Tibial nerve (tissue), 4 donors: ENCODE data around the gene CYP1B1.
"Not testable (repeated sequence)": the region's sequence is repeated elsewhere in the genome, so short reads cannot be mapped to it uniquely, and the experiment has no call there.

Experiments
- EP300 ChIP-seq, 2 donors: sonication (generic); formaldehyde crosslinking; IDR thresholded peaks; one replicate each; pipeline ENCODE4 v1.6.1; 2017; ENCODE audit warnings: antibody characterized with exemption in 2 of 2, mild to moderate bottlenecking in 1 of 2
- POLR2A ChIP-seq, 2 donors: fragments of 450-650 bp; IDR thresholded peaks; one replicate each; pipeline ENCODE4 v1.6.1; 2017; ENCODE audit warnings: antibody characterized with exemption in 2 of 2, mild to moderate bottlenecking in 2 of 2, moderate library complexity in 2 of 2
- TF ChIP-seq, protein P1 (sequence below), 5 experiments: fragments of 200-600 bp in 3 of 5; fragments of 450-650 bp in 2 of 5; sonication (generic) in 3 of 5; IDR thresholded peaks; one replicate each; pipeline ENCODE4 v1.5.1; 2016 to 2019; ENCODE audit warnings: antibody characterized with exemption in 5 of 5, mild to moderate bottlenecking in 3 of 5, moderate library complexity in 2 of 5

DNA sequence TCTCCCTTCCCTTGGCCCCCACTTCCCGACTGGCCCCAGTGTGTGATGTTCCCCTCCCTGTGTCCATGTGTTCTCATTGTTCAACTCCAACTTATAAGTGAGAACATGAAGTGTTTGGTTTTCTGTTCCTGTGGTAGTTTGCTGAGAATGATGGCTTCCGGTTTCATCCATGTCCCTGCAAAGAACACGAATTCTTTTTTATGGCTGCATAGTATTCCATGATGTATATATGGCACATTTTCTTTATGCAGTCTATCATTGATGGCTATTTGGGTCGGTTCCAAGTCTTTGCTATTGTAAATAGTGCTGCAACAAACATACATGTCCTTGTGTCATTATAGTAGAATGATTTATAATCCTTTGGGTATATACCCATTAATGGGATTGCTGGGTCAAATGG is 35.4 kb upstream of the CYP1B1 start:
- TF ChIP-seq, protein P1, sequence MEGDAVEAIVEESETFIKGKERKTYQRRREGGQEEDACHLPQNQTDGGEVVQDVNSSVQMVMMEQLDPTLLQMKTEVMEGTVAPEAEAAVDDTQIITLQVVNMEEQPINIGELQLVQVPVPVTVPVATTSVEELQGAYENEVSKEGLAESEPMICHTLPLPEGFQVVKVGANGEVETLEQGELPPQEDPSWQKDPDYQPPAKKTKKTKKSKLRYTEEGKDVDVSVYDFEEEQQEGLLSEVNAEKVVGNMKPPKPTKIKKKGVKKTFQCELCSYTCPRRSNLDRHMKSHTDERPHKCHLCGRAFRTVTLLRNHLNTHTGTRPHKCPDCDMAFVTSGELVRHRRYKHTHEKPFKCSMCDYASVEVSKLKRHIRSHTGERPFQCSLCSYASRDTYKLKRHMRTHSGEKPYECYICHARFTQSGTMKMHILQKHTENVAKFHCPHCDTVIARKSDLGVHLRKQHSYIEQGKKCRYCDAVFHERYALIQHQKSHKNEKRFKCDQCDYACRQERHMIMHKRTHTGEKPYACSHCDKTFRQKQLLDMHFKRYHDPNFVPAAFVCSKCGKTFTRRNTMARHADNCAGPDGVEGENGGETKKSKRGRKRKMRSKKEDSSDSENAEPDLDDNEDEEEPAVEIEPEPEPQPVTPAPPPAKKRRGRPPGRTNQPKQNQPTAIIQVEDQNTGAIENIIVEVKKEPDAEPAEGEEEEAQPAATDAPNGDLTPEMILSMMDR (IDR thresholded peaks at IDR 0.05) = not testable (repeated sequence)
- TF ChIP-seq EP300, POLR2A (IDR thresholded peaks at IDR 0.05): not testable (repeated sequence)
